SKM-1 treated with dmso at 0.1 percent for 144 hours (cell line): ENCODE data around the gene BEND2.
"Not testable (repeated sequence)": the region's sequence is repeated elsewhere in the genome, so short reads cannot be mapped to it uniquely, and the experiment has no call there.

Experiments used
- DNase-seq: peaks from one replicate; lab custom pipeline; 2025; ENCODE audit not compliant: unreplicated experiment; lab: John Stamatoyannopoulos, UW

The BEND2 gene

DNA sequence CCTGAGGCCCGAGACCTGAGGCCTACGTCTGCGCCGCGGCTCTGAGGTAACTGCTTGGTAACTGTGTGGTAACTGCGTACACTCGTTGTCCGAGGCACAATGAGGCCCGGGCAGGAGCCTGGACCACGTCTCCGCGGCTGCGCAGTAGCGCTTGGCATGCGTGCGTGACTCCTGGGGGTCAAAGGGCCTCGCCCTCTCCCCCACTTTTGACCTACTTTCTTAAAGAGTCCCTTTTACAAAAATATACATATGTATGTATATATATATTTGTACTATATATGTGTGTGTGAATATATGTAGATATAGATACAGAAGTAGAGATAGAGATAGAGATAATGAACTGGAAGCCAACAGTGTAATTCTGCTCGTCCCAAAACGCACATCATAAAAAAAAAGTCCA is at the start of gene BEND2:
TSS of gene BEND2 (minus strand) at position 101 of the 400 bp plus-strand sequence. CDS start 136 bp downstream, outside the sequence.
- DNase-seq, result no peak

DNA sequence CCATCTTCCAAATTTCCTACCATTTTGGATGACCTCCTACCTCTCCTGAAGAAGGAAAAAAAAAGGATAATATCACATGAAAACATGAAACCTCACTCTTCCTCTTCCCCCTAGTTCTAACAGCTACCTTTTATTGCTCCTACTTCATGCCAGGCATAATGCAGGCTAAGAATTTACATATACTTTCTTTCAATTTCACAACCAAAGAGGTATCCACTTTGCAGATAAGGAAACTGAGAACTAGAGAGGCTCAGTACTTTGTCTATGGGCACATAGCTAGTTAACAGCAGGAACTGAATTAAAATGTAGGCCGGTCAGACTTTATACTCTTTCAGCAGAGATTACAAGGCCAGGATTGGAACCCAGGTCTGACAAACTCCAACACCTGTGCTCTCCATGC is 34.4 kb upstream of the BEND2 start:
- DNase-seq, result no peak

DNA sequence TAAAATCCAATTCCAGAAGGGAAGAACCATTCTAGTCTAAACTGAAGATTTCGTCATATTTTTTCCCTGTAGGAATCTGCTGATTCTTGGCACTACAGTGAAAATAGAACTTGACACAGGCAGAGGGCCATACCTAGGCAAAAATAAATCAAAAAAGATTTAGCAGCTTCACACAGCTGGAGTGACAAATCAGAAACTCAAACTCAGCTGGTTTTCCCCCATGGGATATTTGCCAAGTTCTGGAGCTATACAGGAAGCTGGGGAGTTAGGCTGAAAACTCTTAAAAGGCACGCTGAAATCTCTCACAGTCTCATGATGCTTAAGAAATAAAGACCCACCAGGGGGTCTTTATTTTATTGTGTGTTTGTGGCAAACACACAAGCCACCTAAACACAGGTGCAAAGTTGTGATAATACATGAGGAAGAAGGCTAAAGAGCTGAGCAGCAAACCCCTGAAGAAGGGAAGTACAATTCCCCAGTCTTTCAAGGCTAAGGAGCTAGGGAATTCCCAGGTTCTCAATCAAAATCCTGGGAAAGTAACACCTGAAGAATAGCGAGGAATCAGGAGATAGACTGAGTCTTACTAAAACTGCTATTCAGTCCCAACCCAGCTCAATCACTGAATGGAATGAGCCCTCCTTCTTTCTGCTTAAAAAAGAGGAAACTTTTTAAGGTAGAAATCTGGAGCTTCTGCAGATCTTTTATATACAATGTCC is 32.1 kb upstream of the BEND2 start:
- DNase-seq, result no peak

DNA sequence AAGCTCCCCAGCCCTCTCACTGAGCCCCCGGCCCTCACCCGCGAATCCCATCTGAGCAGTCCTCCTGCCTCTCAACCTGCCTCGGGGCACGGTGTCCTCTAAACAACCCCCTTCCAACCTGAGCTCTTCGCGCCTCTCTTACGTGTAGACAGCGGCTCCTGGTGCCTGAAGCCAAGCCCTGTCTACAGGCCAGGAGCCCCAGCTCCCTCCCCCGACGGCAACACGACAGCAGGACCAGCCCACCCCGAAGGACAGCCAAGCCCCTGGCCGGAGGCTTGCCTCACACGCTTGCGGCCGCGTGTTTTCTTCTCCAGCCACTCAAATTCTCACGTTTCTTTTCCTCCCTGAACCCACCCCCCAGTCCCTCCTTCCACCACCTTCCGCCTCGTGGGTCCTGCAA is 9.0 kb upstream of the BEND2 start:
- not testable (repeated sequence) for DNase-seq

DNA sequence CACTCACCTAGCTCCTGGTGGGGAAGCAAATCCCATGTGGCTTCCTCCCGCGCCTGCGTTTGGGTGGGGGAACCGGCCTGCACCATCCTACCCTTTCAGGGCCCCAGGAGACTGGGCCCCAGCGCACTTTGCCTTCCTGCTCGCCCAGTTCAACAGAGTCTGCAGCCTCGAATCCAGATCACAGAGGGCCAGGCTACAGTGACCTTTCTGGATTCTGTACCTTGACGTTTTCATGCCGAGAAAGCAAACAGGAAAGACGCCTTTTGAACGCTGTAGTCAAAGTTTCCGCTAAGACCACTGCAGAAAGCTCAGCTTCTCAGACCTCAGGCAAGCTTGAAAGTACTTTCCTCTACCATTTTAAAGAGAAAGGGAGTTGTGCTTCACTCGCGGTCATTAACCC is 7.4 kb upstream of the BEND2 start:
- no peak for DNase-seq

DNA sequence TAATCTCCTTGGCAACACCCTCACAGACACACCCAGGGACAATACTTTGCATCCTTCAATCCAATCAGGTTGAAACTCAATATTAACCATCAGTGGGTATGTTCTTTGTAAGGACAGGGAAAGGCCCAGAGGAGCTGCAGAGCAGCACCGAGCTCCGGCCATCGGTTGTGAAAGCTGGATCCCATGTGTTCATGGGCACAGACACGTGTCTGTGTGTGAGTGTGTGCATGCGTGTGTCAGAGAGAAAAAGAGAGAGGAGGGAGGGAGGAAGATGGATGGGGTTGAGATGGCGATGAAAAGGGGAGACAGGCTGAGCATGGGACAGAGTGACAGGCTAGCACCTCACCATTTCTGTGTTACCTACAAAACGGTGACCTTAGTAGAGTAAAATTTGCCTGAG is 6.8 kb upstream of the BEND2 start:
- DNase-seq, result no peak

DNA sequence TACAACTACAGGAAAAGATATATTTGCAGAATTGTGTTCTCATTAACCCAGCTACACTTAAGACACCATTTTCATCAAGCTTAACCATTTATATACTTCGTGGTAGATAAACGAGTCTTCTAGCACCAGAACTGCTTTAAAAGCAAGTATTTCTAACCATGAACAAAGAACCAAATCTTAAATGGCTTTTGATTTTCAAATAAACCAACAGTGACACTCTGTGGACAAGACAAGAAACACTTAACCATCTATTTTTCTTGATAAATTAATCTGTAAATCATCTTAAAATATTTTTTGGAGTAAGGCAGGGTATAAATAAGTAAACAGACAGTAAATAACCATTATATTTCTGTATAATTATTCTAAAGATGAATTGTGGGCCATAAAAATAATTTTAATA is 10.2 kb downstream of the BEND2 start:
- DNase-seq, result no peak

DNA sequence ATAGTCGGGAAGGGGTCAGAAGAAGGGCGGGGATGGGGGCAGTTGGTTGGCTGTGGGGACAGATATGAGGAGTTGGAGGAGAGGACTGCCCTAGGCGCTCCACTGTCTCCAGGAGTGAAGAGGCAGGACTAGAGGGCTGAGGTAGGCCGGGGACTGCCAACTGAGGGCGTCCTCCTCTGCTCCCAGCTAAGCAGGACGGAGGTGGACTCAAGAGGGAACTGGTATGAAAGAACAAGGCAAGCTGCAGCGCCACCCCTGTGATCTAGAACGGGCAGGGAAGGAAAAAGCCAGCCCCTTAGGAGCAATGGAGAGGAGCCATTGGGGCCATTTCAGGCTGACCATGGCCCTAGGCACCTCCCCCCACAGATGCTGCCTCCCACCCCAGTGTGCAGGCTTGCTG is 14.0 kb downstream of the BEND2 start:
- DNase-seq, result no peak

DNA sequence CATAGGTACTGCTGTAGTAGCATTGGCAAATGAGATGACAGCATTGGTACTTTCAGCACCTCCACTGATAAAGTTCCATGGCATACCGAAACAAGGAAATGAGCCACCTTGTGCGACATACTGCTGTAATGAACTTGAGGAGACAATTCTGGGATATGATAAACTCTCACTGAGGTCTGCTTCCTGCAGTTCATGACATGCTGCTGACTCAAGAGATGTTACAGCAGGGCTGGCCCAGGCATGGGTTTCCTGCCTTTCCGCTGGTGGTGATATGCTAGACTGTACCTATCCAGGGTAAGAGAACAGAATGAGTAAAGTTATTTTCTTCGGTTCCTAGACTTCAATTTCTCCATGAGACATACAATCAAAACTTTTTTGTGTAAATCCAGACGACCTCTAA is 17.1 kb downstream of the BEND2 start:
- no peak for DNase-seq

DNA sequence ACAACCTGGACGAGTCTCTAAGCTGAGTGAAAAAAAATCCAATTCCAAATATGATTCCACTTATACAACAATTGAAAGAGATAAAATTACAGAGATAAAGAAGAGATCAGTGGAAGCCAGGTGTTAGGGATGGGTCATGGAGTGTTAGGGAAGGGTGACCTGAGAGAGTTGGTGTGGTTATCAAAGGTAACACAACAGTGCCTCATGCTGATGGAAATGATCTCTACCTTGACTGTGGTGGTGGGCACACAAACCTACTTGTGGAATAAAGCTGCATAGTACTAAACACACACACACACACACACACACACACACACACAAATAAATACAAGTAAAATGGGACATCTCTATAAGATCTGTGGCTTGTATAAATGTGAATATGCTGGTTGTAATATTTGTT is 26.0 kb downstream of the BEND2 start:
- DNase-seq, result no peak

DNA sequence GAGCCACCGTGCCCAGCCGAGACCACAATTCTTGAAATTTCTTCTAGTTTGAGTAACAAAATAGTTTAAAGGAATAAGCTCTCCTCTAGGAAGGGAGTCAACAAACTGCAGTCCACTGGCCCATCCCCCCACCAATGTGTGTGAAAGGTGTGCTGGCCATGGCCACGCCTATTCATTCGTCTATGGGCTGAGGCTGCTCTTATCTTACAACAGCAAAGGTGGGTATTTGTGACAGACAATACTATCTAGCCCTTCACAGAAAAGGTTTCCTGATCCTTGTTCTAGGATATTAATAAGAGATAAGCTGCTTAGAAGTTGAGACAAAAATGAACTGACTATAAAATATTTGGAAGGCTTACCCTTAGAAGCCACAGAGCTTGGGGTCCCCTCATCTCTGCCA is 41.2 kb downstream of the BEND2 start:
- no peak for DNase-seq

DNA sequence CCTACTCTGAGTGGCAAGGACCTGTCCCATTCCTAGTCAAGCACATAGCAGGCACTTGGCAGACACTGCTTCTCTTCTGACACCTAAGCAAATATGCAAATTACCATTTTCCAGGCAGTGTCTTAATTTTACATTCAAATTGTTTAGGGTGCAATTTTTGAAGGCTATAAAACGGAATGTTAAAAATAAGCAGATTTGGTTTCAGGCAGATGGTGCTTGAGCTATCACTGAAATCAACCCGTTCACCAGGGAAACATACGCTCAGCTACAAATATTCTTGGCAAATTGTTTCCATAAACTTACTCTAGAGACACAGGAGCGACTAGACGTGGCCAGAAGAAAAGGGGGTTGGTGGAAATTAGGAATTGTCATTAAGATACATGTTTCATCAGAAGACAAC is 45.7 kb downstream of the BEND2 start:
- no peak for DNase-seq

DNA sequence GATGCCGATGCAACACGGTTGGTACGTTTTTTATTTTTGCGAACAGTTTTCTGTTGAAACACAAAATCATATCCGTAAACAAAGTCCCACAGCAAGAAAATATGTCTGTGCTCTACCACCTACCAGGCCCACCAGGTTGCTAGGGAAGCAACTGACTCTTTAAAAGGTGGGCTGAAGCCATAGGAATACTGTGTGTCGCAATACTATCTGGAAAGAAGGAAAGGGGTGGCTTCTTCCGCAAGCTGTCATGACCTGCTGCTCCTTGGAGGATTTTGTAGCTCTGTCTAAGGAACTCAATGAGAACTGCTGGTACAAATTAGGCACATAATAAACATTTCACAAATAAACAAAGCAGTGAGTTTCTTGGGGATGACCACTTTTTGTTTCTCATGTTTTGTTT is 46.5 kb downstream of the BEND2 start:
- no peak for DNase-seq

DNA sequence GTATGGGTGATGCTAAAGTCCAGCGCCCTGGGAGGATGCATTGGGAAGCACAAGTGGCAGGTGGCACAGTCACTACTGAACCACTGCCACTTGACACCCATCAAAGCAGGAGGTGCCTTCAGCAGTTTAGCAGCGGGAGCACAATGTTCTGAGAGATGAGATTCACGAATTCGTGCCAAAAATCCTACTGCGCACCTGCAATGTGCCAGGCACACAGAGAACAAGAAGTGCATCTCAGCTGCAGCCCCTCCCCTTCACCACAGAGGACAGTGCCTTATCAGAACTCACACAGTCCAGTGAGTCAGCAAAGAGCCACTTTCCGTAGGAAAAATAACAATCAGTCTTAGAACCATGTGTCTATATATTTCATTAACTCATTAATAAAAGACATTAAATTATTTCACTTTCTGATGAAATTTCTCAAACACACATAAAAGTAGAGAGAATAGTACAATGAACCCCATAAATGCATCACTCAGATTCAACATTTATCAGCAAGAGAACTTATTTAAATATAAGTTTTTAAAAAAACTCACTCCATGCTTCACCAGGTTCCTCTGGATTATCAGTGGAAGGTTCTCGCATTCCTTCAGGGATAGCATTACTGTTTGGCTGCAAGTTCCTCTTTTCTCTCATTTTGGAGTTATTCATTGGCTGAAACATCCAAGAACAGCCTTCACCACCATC is 47.0 kb downstream of the BEND2 start:
- no peak for DNase-seq

DNA sequence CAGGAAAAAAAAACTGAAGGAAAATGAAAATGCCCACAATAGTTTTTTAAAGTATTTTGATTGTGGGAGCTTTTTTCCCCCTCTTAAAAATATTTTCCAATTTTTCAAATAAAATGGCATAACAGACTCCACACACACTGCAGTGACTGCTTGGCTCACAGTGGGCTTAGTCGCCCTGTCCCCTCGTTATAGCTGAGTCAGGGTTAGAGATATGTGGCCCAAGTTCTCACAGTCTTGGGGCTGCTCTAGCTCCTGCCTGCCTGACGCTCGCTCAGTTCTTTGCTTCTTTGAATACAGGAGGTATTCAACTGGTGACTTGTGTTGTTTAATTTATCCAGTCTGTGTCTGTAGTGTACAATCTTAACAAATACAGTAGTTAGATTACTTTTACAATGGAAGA is 47.7 kb downstream of the BEND2 start:
- no peak for DNase-seq

DNA sequence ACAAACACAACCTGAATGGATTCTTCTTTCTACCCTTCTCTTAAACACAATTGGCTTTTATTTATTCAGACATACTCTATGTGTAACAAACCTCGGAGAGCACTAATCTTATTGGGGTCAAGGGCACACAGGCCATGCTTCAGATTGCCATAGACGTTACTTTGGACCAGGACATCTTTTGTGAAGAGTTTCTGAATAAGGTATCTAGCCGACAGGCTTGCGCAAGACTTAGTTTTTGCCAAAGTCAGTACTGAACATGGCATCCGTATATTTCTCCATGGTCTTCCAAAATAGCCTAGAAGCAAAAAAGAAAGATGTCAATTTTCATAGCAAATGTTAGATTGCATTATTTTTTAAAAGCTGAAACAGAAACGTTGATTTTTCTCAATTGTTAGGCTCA is 49.8 kb downstream of the BEND2 start:
- no peak for DNase-seq

DNA sequence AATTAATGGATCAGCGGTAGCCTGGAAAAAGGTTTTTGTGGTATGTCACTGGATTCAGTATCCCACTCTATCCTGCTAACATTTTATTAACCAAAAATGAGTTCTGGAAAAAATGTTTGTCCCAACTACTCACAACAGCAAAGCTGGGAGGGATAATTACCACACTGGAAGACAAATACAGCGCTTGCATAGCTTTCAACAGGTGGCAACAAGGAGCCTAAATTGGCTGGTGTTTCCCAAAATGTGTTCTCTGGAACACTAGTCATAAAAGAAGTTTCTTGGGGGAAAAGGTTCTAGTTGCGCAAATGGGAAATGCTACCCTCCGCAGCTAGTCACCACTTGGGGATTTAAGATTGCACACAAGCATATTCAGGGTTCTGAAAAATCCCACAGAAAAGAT is 54.6 kb downstream of the BEND2 start:
- DNase-seq, result no peak

DNA sequence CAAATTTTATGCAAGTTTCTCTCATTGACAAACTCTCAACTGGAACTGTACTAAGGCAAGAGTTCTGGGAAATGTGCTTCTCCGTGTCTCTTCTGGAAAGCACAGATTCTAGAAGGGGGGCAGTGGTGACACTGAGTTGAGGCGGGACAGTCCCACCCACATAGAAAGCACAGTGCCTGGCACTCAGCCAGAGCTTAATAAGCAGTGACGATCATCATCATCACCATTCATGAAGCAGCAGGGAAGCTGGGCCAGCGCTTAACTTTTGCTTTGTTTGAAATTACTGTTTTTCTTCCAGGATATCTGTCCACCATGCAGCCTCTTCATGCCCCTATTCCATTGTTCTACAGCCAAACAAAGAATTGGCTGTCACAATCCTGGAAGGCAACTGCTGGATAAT is 60.3 kb downstream of the BEND2 start:
- DNase-seq, result no peak

DNA sequence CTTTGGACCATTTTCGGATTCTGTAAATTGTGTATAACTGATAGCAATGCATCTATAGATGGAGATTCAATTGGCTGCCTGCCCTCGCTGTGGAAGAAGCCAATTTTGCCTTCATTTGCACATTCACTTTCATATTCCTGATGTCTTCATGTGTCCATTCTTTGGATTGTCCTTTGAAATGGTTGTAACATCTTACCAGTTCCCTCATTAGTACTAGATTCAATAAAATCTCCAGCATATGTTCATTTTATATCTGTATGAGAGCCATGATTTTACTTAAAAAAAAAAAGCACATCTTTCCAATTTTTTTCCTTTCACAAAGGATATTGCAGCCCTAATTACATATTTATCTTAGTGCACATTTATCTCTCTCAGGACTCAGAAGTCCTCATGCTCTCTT is 61.7 kb downstream of the BEND2 start:
- DNase-seq, result no peak

DNA sequence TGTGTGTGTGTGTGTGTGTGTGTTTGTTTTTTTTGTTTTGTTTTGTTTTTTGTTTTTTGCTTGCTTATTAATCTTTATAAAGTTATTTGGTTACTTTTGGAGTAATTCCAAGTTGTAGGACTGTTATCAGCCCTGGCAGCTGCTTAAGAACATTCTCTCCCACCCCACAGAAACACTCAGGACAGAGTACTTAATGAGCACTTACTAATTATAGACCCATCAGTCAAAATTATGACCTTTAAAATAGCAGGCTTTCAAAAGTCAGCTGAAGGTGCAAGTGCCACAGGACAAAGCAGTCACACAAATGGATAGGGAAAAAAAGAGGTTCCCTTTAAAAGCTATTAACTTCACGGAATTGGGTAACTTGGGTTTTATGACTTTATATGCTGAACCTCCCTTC is 69.0 kb downstream of the BEND2 start:
- no peak for DNase-seq

DNA sequence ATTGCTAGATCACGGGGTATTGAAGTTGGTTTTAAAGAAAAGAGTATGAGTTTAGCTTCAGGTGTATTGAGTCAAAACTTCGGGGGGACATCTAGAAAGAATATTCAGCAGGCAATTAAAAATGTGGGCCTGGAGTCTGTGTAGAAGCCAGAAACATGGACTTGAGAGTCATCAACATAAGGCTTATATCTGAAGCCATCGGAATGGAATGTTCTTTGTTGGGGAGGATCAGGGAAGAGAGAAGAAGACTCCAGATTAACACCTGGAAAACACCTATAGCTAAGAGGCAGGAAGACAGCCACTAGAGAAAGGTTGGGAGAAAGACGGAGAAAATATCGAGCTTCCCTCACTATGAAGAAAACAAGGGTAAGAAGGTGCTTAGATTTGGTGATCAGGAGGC is 69.5 kb downstream of the BEND2 start:
- DNase-seq, result no peak

DNA sequence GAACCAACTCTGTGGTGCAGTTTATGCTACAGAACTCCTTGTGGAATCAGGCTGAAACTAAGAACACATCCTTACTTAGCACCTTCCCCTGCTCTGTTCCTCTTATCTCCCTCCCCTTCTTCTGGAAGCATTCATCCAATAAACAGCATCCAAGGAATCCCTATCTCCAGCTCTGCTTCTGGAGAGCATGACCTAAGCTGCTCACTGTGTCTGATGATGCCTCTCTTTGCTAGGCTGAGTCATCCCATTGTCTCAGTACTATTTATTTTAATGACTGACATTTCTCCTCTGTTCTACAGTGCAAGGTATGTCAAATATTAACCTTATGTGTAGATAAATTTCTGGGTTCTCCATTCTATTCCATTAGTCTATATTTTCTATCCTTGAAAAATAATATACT is 71.2 kb downstream of the BEND2 start:
- no peak for DNase-seq

DNA sequence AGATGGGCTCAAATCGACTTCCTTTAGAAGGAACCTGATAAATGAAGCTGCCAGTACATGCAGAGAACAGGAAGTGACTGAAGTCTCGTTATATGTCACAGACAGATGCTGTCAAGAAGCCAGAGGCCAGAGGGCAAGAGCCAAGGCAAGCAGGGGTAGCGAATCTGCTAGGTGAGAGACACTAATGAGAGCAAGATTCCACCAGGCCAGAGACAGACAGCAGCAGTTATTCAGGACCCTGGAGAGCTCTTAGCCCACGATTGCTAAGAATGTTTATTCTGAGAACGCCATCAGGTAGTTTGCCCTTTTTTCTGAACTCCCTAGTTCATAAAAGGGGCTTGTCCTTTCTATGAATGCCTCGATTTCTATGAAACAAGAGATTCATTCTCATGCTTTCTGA is 73.7 kb downstream of the BEND2 start:
- no peak for DNase-seq
